ENCODE measurements around the gene SH3GL2.

The SH3GL2 gene

DNA sequence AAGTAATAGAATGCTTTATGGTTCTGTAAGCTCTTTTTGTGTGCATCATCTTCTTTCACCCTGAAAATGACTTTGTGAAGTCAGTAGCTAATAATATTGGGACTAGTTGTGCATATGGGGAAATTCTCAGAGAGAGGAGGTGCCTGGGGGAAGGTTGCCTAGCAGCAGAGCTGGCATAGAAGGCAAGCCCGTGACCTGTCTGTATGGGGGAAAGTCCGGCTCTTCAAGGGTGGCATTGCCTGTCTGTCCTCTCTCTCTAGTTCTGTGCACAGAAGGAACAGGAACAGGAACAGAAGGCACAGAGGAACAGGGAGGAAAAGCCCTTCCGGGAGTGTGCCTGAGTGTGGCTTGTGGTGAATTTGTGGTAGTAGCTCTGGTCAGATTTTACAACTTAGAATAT, 33.1 kb downstream of the SH3GL2 start:
- no peak for DNase-seq

DNA sequence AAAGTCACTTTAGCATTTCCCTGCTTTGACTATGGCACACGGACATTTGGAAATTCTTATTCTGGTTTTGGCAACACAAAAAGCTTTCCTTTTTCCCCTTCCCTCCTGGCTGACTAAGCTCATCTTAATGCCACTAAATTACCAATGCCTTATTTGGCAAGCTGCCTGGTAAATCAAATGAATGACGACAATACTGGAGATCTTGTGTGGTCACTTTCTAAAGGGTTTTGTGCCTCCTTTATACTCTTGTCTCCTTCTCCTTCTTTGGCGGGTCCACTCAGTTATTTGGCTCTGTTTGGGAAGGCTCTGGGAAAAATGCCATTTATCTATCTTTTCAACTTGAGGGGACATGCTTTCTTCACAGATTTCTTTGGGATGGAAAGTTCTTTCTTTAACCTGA, 34.9 kb downstream of the SH3GL2 start:
- DNase-seq: no peak

DNA sequence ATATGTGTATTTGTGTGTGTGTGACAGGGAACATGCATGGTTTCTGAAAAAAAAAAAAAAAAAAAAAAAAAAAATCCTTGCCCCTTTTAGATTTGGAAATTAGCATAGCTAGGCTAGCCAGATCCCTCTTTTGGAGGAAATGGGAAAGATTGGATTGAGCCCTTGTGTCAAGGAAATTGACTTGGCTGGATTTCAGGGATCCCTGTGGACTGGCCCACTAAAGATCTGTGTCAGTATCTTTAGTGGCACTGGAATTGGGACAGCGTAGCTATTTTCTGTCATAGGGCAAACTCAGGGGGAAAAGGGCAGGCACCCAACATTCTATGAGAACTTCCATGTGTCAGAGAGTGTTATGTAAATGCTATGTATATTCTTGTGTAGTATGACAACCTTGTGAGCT, 35.4 kb downstream of the SH3GL2 start:
- no peak for DNase-seq

DNA sequence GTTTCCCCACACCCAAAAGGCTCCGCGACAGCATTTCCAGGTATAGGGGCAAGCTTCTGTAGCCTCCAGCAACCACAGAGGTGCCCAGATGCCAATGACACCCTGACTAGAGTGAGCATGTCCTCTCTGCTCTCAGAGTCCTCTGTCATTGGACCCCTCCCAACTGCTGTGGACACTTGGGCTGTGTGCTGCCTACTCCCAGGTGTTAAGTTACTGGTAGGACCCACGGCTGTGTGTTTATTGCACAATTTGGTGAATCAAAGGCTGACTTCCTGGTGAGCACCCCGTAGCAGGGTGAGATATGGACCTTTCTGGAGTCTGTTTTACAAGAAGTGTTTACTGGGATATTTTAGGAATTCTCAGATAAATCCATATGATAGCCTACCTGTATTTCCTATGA, 36.0 kb downstream of the SH3GL2 start:
- no peak for DNase-seq

DNA sequence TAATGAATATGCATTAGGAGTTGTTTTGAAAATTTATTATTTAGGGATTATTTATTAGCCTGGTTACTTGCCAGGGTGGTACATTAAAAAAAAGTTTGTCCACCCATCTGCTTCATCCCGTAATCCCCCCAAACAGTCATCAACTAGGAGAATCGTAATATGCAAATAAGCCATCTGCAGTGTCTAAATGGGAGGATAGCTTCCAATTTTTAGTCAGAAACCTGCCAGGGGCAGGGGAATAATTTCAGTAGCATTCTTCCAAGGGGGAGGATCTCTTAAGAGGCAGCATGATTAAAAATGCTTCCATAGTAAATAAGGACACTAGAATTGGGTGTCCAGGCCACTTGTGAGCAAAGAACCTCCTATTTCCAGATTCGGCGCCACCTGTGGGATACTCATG, 43.3 kb downstream of the SH3GL2 start:
- no peak for DNase-seq

DNA sequence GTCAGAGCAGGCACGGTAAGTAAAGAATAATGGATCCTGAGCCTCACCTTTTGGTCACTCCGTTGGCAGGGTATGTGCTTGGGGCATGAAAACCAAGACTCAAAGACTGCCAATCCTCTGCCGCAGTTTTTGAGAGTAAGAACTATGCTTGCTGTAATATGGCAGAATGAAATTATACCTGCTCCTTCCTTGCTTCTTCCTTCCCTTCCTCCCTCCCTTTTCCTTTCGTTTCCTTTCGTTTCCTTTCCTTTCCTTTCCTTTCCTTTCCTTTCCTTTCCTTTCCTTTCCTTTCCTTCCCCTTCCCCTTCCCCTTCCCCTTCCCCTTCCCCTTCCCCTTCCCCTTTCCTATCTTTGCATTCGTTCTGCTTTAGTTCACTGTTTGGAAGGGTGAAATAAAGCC, 43.9 kb downstream of the SH3GL2 start:
- DNase-seq: no peak

DNA sequence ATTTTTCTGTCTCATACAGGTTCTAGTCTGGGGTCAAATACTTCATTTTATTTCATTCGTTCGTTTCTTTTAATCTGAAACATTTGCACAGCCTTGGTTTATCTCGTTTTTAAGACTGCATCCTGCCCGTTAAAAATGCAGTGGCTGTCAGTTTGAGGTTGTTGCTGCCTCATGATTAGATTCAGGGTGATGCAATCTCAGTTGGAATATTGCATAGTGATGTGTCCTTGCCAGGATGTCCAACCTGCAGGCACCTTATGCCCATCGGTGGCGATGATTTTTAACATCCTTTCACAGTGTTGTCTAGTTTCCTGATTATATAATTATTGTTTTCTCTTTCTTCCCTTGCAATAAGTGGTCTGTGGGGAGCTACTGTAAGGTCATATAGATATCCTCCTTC, 45.1 kb downstream of the SH3GL2 start:
- no peak for DNase-seq

DNA sequence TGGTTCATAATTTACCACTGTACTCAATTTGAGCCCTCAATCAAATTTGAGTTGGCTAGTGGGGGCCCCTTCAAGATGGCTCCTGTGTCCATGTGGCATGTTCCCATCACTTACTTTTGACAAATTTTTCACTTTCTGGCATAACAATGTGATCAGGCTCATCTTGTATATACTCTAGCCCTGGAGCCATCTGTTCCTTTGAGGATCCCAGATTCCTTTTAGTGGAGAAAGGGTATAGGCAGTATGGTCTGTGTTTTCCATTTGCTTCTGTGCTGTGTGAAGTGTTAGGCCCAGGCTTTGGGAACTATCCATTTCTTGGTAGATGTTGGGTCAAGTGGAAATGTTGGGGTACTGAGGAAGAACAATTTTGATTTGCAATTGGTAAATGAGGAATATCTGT, 45.7 kb downstream of the SH3GL2 start:
- no peak for DNase-seq

DNA sequence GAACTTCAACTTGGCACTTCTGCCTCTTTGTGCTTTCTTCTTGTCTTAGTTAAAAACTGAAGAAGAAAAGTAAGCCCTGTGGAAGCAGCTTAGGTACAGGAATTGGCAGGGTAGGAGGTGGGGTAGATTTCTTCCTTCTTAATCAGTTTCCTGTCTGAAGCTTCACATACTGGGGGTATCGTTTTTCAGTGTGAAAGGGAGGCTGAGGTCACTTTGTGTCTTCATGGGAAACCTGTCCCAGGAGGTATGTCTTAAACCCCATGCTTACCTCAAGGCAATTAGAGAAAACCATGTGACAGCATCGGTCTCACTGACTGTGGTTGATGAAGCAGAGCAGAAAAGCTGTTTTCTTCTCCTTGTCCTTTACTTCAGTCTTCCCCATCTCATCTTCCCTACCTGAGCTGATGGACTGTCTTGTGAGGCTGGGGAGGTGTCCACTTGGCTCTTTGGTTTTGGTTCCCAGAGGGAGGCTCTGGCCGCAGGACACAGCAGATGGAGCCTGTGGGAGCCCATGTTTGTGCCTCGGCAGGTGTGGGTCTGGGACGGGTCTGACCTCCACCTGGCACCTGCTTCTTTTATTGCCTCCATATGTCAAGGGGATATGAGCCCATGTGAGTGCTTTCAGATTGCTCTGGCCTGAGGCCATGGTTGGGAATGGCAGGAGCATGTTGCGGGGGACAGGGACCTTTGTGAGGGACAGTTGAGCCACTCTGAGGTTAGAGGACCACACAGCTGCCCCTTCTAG, 47.0 kb downstream of the SH3GL2 start:
- DNase-seq: no peak

DNA sequence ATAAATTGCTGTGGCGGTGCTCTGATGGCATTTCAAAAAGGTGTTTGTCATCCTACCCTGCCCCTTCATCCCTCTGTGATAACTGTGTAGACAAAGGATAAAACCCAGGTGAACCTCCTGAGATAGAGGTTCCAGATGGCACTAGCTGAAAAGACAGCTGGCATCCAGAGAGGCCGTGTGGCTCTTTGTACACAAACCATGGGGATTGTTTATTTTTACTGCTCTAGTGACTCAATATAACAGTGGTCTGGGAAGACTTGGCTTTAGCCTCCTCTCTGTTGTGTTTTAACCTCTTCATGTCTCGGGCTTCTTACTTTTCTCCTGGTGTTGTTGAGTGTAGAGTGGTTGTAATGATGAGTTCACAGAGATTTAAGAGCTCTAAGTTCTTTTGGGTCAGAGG, 48.8 kb downstream of the SH3GL2 start:
- DNase-seq: no peak

DNA sequence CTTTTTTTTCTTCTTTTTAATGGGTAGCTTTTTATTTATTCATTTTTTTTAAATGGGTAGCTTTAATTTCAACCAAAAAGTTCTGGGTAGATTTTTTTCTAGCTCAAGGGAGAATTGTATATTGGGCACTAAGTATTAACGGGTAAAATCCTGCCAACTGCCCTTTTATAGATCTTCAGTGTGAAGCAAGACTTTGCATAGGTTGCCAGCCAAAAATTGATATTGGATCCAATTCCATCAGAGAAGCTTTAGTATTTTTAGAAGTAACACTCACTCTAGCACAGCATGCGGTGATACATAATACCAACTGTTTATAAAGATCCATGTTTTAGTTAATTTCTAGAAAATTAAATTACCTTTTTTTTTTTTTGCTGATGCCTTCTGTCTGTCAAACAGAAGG, 49.8 kb downstream of the SH3GL2 start:
- DNase-seq: no peak

DNA sequence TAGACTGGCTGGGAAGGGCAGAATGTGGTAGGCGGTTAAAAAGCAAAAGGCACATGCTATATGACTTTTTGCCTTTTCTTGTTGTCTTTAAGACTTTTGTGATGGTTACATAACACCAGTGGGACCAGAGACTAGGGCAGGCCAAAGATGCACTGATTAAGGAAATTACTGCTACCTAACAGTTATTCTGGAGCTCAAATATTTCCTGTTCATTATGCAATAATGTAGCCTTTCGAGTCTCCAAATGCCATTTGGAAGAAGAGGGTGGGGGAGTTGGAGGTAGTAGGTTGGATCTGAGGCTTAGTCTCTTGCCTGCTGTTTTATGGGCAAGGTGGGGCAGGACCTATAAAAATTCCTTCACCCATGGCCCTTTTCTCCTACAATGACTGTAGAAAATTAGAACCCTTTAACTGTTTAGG, 51.7 kb downstream of the SH3GL2 start:
- no peak for DNase-seq

DNA sequence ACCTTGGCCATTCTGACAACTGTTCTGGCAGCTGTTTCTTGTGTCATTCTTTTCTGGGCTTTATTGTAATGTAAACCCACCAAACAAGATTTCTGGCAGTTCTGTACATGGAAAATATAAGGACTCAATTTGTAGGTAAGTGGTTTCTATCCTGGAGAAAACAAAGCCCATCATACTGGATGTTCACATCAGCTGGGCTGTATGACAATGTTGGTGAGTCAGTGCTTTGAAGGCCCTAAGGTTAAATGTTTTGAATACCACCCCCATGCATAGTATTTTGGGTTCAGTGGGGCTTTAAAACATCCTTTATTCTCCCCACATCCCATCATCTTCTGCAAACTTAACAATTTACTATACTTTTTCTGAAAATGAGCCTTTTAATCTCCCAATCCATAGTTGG, 52.5 kb downstream of the SH3GL2 start:
- no peak for DNase-seq

DNA sequence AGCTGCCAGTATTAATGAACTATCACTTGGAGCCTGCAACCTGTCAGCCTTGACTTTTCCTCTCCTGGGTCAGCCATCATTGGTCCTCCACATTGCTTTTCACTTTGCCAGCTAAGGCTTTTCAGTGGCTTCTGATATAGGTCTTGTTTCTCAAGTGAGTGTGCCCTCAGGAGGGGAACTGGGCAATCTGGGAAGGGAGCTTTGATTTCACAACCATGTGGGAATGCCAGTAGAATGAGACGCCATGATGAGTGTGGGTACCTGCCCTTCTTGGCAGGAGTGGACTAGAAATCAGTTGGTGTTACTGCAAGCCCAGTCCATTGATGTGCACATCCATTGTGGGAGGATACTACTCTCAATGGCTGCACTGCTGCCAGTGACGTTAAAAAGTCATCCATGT, 54.1 kb downstream of the SH3GL2 start:
- no peak for DNase-seq

DNA sequence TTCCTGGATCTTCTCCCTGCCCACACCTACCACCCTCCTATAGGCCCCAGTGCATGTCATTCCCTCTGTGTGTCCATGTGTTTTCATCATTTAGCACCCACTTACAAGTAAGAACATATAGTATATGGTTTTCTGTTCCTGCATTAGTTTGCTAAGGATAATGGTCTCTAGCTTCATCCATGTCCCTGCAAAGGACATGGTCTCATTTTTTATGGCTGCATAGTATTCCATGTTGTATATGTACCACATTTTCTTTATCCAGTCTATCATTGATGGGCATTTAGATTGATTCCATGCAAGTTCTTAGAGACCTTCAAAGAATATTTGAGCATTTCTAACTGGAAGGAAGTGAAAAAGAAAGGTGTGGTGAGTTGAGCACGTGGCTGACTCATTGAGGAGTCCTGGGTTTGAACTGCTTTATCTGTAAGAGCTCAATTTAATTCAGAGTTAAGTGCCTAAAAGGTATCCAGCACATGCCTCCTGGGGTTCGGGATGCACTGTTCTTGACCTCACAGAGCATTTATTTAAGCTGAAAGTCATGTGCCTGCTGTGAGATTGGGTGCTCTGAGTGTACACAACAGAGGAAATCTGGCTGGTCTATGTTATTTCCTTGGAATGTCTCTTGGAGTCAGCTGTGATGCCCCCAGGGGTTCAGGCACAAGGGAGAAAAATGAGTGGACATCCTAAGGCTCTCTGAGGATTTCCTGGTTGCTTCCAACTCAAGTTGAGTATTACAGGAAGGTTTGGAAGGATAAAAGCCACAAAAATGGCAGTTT, 56.4 kb downstream of the SH3GL2 start:
- no peak for DNase-seq

DNA sequence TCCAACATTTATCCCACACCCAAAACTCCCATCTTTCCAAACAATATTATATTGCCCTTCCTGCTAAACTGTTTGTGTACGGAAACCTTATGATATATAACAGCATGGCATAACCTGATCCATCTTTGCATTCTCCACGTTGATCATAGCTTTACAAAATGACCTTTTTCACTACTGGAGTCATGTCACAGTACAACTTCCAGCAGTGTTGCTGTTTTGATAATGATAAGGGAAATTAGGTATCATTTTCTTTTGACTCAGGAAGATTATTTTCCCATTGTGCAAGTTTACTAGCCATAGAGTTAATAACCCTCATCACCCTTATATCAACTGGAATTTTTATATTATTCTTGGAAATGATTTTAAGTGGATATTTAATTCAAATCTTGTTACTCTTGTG, 57.5 kb downstream of the SH3GL2 start:
- DNase-seq: no peak

DNA sequence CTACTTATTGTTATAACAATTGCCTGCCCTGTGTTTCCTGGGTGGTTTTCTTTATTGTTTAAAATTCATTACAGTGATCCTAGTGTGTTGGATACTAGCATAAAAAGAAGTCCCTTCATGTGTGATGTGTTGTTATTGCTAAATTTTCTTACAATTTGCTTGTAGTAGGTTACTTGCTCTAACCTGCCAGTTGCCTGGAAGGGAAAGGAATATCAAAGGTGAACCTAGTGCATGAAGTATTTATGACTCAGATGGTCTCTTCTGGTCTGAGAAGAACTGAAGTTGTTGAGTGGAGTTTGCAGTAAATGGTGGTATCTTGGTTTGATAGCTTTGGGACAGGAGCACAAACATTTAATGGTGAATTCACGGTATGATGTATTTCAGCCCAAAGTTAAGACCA, 58.0 kb downstream of the SH3GL2 start:
- DNase-seq: no peak

DNA sequence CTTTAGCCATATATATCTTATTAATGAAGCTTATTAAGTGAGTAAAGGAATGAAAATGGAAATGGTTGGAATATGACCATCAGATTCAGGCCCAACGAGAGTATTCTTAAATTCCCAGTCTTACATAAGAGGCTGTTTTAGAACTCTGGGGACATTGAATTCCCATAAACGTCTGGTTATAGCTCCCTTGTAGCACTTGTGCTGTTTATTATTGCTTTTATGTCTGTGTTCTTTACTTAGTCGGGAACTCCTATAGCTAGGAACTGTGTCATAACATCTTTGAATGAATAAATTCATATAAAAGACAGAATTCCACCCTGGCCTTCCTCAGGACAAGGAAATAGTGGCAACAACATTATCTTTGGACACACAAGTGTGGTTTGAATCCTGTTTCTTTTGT, 58.4 kb downstream of the SH3GL2 start:
- DNase-seq: no peak

DNA sequence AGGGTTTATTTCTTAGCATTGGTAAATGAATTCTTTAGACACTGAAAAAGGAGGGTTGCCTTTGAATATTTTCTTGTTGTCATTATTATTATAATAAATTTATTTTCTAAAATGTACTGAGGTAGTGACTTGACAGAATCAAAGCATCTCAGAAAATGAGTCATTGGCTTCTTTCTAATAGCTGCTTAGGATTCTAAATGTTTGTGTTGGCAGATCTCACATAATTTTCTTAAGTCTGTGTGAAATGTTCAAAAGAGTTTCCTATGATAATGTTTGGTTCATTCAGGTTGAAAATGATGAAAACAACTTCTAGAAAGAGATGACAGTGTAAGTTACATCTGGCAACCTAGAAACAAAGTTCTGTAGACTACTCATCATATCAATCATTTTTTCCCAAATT, 69.7 kb downstream of the SH3GL2 start:
- DNase-seq: no peak

DNA sequence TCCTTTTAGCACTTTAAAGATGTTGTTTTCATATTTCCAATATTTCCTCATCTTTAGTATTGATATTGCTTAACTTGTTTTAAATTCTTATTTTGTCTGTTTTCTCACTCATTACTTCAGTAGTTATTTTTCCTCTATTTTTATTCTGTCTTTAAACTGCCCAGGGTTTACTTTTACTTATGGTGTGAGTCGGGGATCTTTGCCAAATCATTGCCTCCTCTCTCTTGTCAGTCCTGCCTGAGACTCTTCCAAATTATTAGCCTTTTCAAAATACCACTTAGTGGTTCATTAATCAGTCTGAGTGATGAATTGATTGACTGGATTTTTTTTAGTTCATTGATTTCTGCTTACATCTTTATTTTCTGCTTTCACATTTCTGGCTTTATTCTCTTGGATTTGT, 72.9 kb downstream of the SH3GL2 start:
- DNase-seq: no peak

DNA sequence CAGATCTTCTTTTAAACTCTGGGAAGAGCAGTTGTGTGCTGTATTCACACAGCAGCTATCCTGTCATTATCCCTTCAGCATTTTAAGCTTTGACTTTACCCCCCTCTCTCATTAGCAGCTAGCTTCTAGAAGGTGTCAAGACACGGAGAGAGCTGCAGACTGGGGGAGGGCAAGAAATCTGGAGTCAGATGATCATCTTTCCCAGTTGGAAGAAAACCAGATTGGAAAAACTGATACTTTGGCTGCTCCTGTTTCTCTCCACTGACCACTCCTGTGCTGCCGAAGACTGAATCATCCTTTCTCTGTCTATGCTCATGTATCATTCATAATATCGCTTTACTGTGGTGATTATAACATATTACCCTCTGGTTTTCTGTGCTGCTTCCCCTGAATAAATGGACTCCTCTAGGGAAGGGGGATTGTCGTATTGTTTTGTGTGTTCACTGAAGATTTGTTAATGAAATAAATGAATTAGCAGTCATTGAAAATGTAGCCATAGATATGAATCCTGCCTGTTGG, 75.1 kb downstream of the SH3GL2 start:
- no peak for DNase-seq

DNA sequence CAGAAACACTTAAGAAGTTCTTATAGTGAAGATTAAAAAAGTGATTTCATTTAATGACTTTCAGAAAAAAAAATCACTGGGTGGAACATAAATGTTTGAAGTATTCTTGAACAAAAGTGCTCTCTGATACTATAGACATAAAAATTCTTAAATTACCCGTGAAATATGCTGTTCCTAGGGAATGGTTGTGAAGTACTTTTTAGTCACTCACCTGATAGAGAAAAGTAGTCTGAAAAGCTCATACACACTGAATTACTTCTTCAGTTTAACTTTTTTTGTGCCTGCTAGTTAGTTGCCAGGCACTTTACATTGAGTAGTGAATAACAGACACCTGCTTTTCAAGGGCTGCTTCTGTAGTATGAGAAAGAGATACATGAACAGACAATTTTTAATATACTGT, 78.0 kb downstream of the SH3GL2 start:
- no peak for DNase-seq

DNA sequence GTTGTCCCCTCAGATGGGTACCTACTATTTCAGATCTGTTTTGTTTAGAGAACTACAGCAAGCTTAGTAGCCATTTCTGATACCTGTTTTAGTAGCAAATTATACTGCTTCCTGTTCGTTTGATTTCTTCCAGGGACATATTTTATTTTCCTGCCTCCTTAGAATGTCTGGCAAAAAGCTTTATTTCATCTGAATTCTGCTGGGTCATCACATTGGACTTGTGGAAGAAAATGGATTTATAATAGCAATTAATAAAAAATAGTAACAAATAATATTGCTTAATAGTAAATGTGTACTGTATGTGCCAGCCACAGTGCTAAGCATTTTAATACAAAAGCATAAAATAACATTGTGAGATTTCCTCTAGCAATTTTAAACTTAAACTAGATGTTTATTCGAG, 79.4 kb downstream of the SH3GL2 start:
- DNase-seq: no peak

DNA sequence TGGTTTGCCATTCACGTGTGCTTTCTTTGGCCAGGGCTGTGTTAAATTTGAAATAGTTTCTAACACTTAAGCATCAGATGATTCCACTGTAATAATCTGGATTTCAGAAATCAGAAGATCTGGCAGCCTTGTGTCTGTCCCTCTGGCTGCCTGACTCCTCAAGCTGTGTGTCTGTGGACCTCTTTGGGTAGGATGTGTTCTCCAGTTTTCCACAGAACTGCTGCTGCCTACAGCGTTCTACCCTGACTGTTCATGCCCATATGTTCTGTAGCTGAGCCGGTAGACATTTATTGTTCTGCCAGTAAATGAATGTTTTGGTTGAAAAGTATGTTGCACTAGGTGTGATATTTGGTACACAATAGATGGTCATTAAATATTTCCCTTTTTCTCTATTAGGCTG, 81.3 kb downstream of the SH3GL2 start:
- DNase-seq: no peak

DNA sequence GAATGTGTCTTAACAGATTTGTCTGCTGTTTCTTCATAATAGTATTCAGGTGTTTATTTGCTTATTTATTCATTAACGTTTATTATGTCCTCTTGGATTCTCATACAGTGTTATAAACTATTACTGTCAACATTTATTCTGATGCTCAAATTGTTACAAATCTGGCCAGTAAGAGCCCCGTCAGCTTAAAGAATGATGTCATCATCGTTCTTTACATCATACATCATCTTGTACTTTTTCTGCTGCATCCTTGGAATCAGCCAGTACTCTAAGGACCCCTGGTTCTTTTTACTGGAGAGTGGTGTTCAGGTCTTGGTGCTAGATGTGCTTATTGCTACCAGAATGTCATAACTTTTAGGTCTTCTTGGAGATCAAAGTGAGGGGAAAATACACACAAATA, 86.6 kb downstream of the SH3GL2 start:
- DNase-seq: no peak
